CD14-positive monocyte (primary cell): ENCODE data around the gene TNRC6A. TPM values are rescaled to one million over a fixed set of nuclear protein-coding genes. Genes with fewer than 3 reads are reported as not detected.

Experiments
- DNase-seq, 3 donors: peaks; one replicate each; pipeline ENCODE4 v3.0.0-alpha.2; 2011 to 2022
- H2AFZ ChIP-seq: 2 replicates; pipeline ENCODE4 v1.6.0; 2012; ENCODE audit warnings: mild to moderate bottlenecking, low read depth, low read length, inconsistent platforms; ENCODE audit not compliant: insufficient read depth, poor library complexity, severe bottlenecking
- H3K27ac ChIP-seq, 2 donors: 1 replicate in 1 of 2; 2 replicates in 1 of 2; pipeline ENCODE4 v1.5.1; 2012 to 2013; ENCODE audit warnings: low read length in 2 of 2, control low read depth in 1 of 2, inconsistent platforms in 1 of 2, low read depth in 1 of 2, mild to moderate bottlenecking in 1 of 2
- H3K27me3 ChIP-seq, 2 donors: one replicate each; pipeline versions ENCODE4 v1.6.0 to v1.6.1; 2011 to 2013; ENCODE audit warnings: low read length in 2 of 2; ENCODE audit not compliant: control insufficient read depth in 2 of 2, insufficient read depth in 2 of 2
- H3K36me3 ChIP-seq, 2 donors: replicated peaks in 1 of 2; 1 replicate in 1 of 2; 2 replicates in 1 of 2; pipeline versions ENCODE4 v1.5.1 to v1.6.1; 2012 to 2013; ENCODE audit warnings: low read length in 2 of 2, control low read depth in 1 of 2, inconsistent platforms in 1 of 2, mild to moderate bottlenecking in 1 of 2; ENCODE audit not compliant: insufficient read depth in 2 of 2, control insufficient read depth in 1 of 2
- H3K4me1 ChIP-seq, 2 donors: 1 replicate in 1 of 2; 2 replicates in 1 of 2; pipeline versions ENCODE4 v1.5.1 to v1.6.1; 2012 to 2013; ENCODE audit warnings: low read length in 2 of 2, control low read depth in 1 of 2, inconsistent platforms in 1 of 2, mild to moderate bottlenecking in 1 of 2, moderate library complexity in 1 of 2; ENCODE audit not compliant: insufficient read depth in 2 of 2, control insufficient read depth in 1 of 2
- H3K4me2 ChIP-seq: replicated peaks from 2 replicates; pipeline ENCODE3; 2012; ENCODE audit warnings: low read length, moderate library complexity, mild to moderate bottlenecking; ENCODE audit not compliant: poor library complexity, severe bottlenecking; ENCODE audit errors: extremely low read depth
- H3K4me3 ChIP-seq, 3 experiments: fragments of 200-600 bp in 1 of 3; sonication (generic) in 1 of 3; replicated peaks in 1 of 3; 1 replicate in 2 of 3; 2 replicates in 1 of 3; pipeline ENCODE4 v1.5.1; 2011 to 2013; ENCODE audit warnings: low read length in 3 of 3, mild to moderate bottlenecking in 3 of 3, control low read depth in 2 of 3, low read depth in 2 of 3, inconsistent platforms in 1 of 3, moderate library complexity in 1 of 3
- H3K79me2 ChIP-seq: 2 replicates; pipeline ENCODE4 v1.6.0; 2012; ENCODE audit warnings: mild to moderate bottlenecking, control low read depth, inconsistent platforms, low read length, moderate library complexity; ENCODE audit not compliant: insufficient read depth
- H3K9ac ChIP-seq: 2 replicates; pipeline ENCODE4 v1.6.0; 2017; ENCODE audit warnings: low read length, mild to moderate bottlenecking; ENCODE audit not compliant: insufficient read depth, poor library complexity, severe bottlenecking
- H3K9me3 ChIP-seq, 2 donors: replicated peaks in 1 of 2; 1 replicate in 1 of 2; 2 replicates in 1 of 2; pipeline versions ENCODE4 v1.5.1 to v1.6.1; 2012 to 2013; ENCODE audit warnings: low read length in 2 of 2, control low read depth in 1 of 2; ENCODE audit not compliant: control insufficient read depth in 1 of 2, insufficient read depth in 1 of 2
- H4K20me1 ChIP-seq: 2 replicates; pipeline ENCODE4 v1.6.0; 2012; ENCODE audit warnings: mild to moderate bottlenecking, low read length, control low read depth, moderate library complexity; ENCODE audit not compliant: insufficient read depth
- H3K27ac Mint-ChIP-seq, 7 donors: one replicate each; pipeline ENCODE4 v1.8.0; 2020; ENCODE audit warnings: mild to moderate bottlenecking in 7 of 7, mixed read lengths in 7 of 7, moderate library complexity in 6 of 7, inconsistent platforms in 2 of 7
- H3K27me3 Mint-ChIP-seq, 3 donors: one replicate each; pipeline ENCODE4 v1.8.0; 2021 to 2022; ENCODE audit warnings: low read depth in 3 of 3, mild to moderate bottlenecking in 3 of 3, mixed read lengths in 3 of 3, moderate library complexity in 3 of 3, inconsistent platforms in 1 of 3
- H3K36me3 Mint-ChIP-seq, 2 donors: one replicate each; pipeline ENCODE4 v1.8.0; 2020; ENCODE audit warnings: mixed read lengths in 2 of 2, inconsistent platforms in 1 of 2, mild to moderate bottlenecking in 1 of 2
- H3K4me1 Mint-ChIP-seq: one replicate; pipeline ENCODE4 v1.8.0; 2020; ENCODE audit warnings: mild to moderate bottlenecking, mixed read lengths
- H3K4me3 Mint-ChIP-seq, 2 donors: one replicate each; pipeline ENCODE4 v1.8.0; 2020; ENCODE audit warnings: mild to moderate bottlenecking in 2 of 2, mixed read lengths in 2 of 2, moderate library complexity in 1 of 2
- H3K9me3 Mint-ChIP-seq, 7 donors: one replicate each; pipeline ENCODE4 v1.8.0; 2020 to 2022; ENCODE audit warnings: mixed read lengths in 7 of 7, mild to moderate bottlenecking in 6 of 7, moderate library complexity in 6 of 7, inconsistent platforms in 2 of 7
- WGBS: methylation state at CpG from one replicate; pipeline ENCODE4 v1.1.5; 2013; ENCODE audit warnings: missing lambda C conversion rate; ENCODE audit not compliant: insufficient coverage; 5-methylcytosine and 5-hydroxymethylcytosine counted together
- intact Hi-C, 2 donors: fragments of 100-400 bp; cut with micrococcal nuclease; formaldehyde crosslinking; loops; one replicate each; pipeline versions ENCODE4 v1.15.0 to v1.15.1; 2023
- polyA plus RNA-seq, 3 donors: library from polyadenylated mRNA; depleted of rRNA in 1 of 3; unstranded in 2 of 3; stranded (reverse) in 1 of 3; fragments of 300-500 nt in 2 of 3; fragments of >200 nt in 1 of 3; fragmentation: Illumina TruSeq in 2 of 3; gene quantifications; 1 replicate in 2 of 3; 2 replicates in 1 of 3; pipeline ENCODE4 v1.2.3, GENCODE V29; 2012 to 2021
- TF ChIP-seq, protein P1 (sequence below): fragments of 200-600 bp; IDR thresholded peaks from one replicate; pipeline ENCODE4 v1.8.0; 2022; ENCODE audit warnings: antibody characterized with exemption, mild to moderate bottlenecking

The TNRC6A gene
- polyA plus RNA-seq, 3 donors, result 3.3 to 36.1 (median 4.0) TPM

DNA sequence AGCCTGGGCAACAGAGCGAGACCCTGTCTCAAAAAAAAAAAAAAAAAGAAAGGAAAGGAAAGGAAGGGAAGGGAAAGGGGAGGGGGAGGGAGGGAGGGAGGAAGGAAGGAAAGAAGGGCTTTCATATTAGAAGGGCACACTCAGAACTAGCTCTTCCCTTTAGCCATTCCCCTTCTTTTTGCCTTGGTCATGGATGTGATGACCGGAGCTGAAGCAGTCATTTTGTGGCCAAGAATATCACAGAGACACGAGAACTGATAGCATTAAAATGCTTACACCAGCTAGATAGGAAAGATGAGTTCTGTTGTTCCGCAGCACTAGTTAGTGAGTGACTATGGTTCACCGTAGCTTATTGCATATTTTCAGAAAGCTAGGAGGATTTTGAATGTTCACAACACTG lies 32.8 kb upstream of the TNRC6A start:
- Mint-ChIP-seq H3K27ac (no peak overlapping the region), H3K4me3 (no peak overlapping the region), H3K27me3 (peaks cover 10 to 16% (median 15%) of the 10 kb centered on the region in 3 donors), H3K36me3 (no peaks in the 10 kb centered on the region), H3K4me1 (no peaks in the 10 kb centered on the region), H3K9me3 (peaks cover 0 to 2% (median 0%) of the 10 kb centered on the region in 7 donors)
- H3K4me3 ChIP-seq, result no peak overlapping the region
- WGBS, result no CpG with 5 or more reads among the region's 5 CpGs
- no peaks in the 10 kb centered on the region for H3K4me1 ChIP-seq
- H4K20me1 ChIP-seq, result no peaks in the 10 kb centered on the region
- no peak overlapping the region for H3K27ac ChIP-seq
- TF ChIP-seq, protein P1, sequence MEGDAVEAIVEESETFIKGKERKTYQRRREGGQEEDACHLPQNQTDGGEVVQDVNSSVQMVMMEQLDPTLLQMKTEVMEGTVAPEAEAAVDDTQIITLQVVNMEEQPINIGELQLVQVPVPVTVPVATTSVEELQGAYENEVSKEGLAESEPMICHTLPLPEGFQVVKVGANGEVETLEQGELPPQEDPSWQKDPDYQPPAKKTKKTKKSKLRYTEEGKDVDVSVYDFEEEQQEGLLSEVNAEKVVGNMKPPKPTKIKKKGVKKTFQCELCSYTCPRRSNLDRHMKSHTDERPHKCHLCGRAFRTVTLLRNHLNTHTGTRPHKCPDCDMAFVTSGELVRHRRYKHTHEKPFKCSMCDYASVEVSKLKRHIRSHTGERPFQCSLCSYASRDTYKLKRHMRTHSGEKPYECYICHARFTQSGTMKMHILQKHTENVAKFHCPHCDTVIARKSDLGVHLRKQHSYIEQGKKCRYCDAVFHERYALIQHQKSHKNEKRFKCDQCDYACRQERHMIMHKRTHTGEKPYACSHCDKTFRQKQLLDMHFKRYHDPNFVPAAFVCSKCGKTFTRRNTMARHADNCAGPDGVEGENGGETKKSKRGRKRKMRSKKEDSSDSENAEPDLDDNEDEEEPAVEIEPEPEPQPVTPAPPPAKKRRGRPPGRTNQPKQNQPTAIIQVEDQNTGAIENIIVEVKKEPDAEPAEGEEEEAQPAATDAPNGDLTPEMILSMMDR, result no peak
- intact Hi-C loops, result no loop called here
- H3K9ac ChIP-seq, result no peak overlapping the region
- H3K4me2 ChIP-seq, result no peak overlapping the region
- no peaks in the 10 kb centered on the region for H3K79me2 ChIP-seq
- no peaks in the 10 kb centered on the region for H3K27me3 ChIP-seq
- no peaks in the 10 kb centered on the region for H3K36me3 ChIP-seq
- no peaks in the 10 kb centered on the region for H3K9me3 ChIP-seq
- no peak overlapping the region for H2AFZ ChIP-seq
- DNase-seq, result no peak

DNA sequence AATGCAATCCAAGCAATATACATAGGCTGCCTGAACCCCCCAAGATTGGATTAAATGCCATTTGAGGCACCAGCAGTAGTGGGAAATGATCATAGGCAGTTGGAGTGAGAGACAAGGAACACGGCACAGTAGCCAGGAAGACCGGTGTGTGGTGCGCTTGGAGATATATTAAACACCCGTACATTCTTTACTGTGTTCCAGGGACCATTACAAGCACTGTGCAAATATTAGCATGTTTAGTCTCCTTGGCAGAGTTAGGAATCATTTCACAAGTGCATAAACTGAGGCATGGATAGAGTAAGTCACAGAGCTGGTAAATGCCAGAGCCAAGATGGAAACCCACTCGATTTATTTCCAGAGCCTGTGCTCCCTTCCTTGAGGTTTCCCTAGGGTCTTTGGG lies 31.1 kb upstream of the TNRC6A start:
- Histone ChIP-seq H2AFZ (no peak overlapping the region), H3K27me3 (peaks cover 0 to 2% of the 10 kb centered on the region in 2 donors), H3K9me3 (no peaks in the 10 kb centered on the region), H4K20me1 (no peaks in the 10 kb centered on the region), H3K9ac (no peak overlapping the region), H3K4me3 (no peak overlapping the region), H3K79me2 (no peaks in the 10 kb centered on the region), H3K27ac (no peak overlapping the region), H3K36me3 (no peaks in the 10 kb centered on the region), H3K4me1 (no peaks in the 10 kb centered on the region), H3K4me2 (no peak overlapping the region)
- peaks cover 0 to 2% (median 0%) of the 10 kb centered on the region in 7 donors for H3K9me3 Mint-ChIP-seq
- H3K4me3 Mint-ChIP-seq, result no peak overlapping the region
- H3K4me1 Mint-ChIP-seq, result no peaks in the 10 kb centered on the region
- H3K27ac Mint-ChIP-seq, result no peak overlapping the region
- intact Hi-C loops, result no loop called here
- H3K36me3 Mint-ChIP-seq, result no peaks in the 10 kb centered on the region
- WGBS, result 70% methylated on average over 1 of the region's 5 CpGs
- DNase-seq, result no peak
- TF ChIP-seq, protein P1, result no peak
- H3K27me3 Mint-ChIP-seq, result peaks cover 8 to 16% (median 16%) of the 10 kb centered on the region in 3 donors
